HepG2 (cell line): ENCODE data around the gene GPR31. TPM values are rescaled to one million over a fixed set of nuclear protein-coding genes. Genes with fewer than 3 reads are reported as not detected.

Experiments used
- ATAC-seq: fragments of 200-7000 bp; cut with Tn5 transposase; 3 replicates; pipeline ENCODE4 v1.9.1; 2020; ENCODE audit warnings: mild to moderate bottlenecking, moderate library complexity
- BruUV-seq: library from RNA; stranded (reverse); fragments of 400-500 nt; replicated peaks from 2 replicates; lab custom pipeline; 2021; lab: Mats Ljungman, UMichigan
- CTCF ChIA-PET: fragments of 300-600 bp; formaldehyde crosslinking; extraction: SDS; loops from one replicate; lab custom pipeline; 2021; ENCODE audit warnings: low total read pairs, inconsistent platforms, low intra/inter-chr PET ratio; lab: Yijun Ruan, JAX
- POLR2A ChIA-PET: fragments of 350-600 bp; sonication (Branson Sonifier 250); formaldehyde crosslinking; loops from one replicate; lab custom pipeline; 2020; ENCODE audit warnings: antibody characterized with exemption, inconsistent platforms; lab: Yijun Ruan, JAX
- DNase-seq: peaks from one replicate; pipeline ENCODE4 v3.0.0-alpha.2; 2015; ENCODE audit warnings: low spot score
- FAIRE-seq: peaks from 3 replicates; lab custom pipeline; 2011; peaks lifted over from hg19 to GRCh38; lab: Jason Lieb, UNC
- H2AFZ ChIP-seq: one replicate; pipeline ENCODE4 v1.6.1; 2011; ENCODE audit warnings: low read length, inconsistent platforms
- H3K27ac ChIP-seq: fragments of 300-600 bp; 3 replicates; pipeline ENCODE4 v1.8.0; 2011; ENCODE audit warnings: mixed run types, mild to moderate bottlenecking, mixed read lengths, low read length, inconsistent platforms; ENCODE audit not compliant: insufficient read depth; ENCODE audit errors: extremely low read length
- H3K27me3 ChIP-seq, 2 experiments: fragments of 200-600 bp in 1 of 2; 2 replicates in 1 of 2; 3 replicates in 1 of 2; pipeline versions ENCODE4 v1.6.0 to v1.8.0; 2011; ENCODE audit warnings: low read length in 2 of 2, mild to moderate bottlenecking in 2 of 2, moderate library complexity in 2 of 2, inconsistent platforms in 1 of 2; ENCODE audit not compliant: insufficient read depth in 2 of 2, control insufficient read depth in 1 of 2
- H3K36me3 ChIP-seq, 2 experiments: fragments of 200-600 bp in 1 of 2; replicated peaks in 1 of 2; 2 replicates in 1 of 2; 3 replicates in 1 of 2; pipeline versions ENCODE4 v1.5.1 to v1.8.0; 2011; ENCODE audit warnings: low read length in 2 of 2, inconsistent platforms in 1 of 2; ENCODE audit not compliant: insufficient read depth in 2 of 2, control insufficient read depth in 1 of 2
- H3K4me1 ChIP-seq: 2 replicates; pipeline ENCODE4 v1.5.1; 2012; ENCODE audit warnings: low read length, inconsistent platforms; ENCODE audit not compliant: insufficient read depth
- H3K4me2 ChIP-seq: 2 replicates; pipeline ENCODE4 v1.6.0; 2011; ENCODE audit warnings: low read depth, low read length, inconsistent platforms
- H3K4me3 ChIP-seq, 3 experiments: fragments of 200-600 bp in 1 of 3; sonication (generic), shearing (Covaris generic) in 1 of 3; replicated peaks in 1 of 3; 2 replicates each; pipeline ENCODE4 v1.5.1; 2011 to 2016; ENCODE audit warnings: low read length in 3 of 3, inconsistent platforms in 2 of 3, low read depth in 2 of 3, mild to moderate bottlenecking in 2 of 3, control low read depth in 1 of 3, mixed read lengths in 1 of 3; ENCODE audit not compliant: insufficient read depth in 1 of 3
- H3K79me2 ChIP-seq: one replicate; pipeline ENCODE4 v1.6.1; 2011; ENCODE audit warnings: low read length, inconsistent platforms; ENCODE audit not compliant: insufficient read depth
- H3K9ac ChIP-seq: 2 replicates; pipeline ENCODE4 v1.6.0; 2011; ENCODE audit warnings: mild to moderate bottlenecking, low read depth, low read length, inconsistent platforms; ENCODE audit not compliant: insufficient read depth
- H3K9me3 ChIP-seq: 2 replicates; pipeline ENCODE4 v1.5.1; 2012; ENCODE audit warnings: mild to moderate bottlenecking, low read length
- H4K20me1 ChIP-seq: 2 replicates; pipeline ENCODE4 v1.6.0; 2011; ENCODE audit warnings: inconsistent platforms, mild to moderate bottlenecking, low read length, moderate library complexity; ENCODE audit not compliant: insufficient read depth
- CC2D1A ChIP-seq: sonication (generic); formaldehyde crosslinking; IDR thresholded peaks from 2 replicates; pipeline ENCODE4 v1.8.1; 2023; ENCODE audit warnings: mild to moderate bottlenecking, missing genetic modification reagents
- FOSL1 ChIP-seq: sonication (generic); formaldehyde crosslinking; IDR thresholded peaks from 2 replicates; pipeline ENCODE4 v1.9.0; 2021; ENCODE audit warnings: missing genetic modification reagents, borderline replicate concordance
- FOSL2 ChIP-seq: sonication (generic); formaldehyde crosslinking; IDR thresholded peaks from 2 replicates; pipeline ENCODE4 v1.4.0; 2020; ENCODE audit warnings: missing genetic modification reagents
- ZBTB3 ChIP-seq: sonication (generic); formaldehyde crosslinking; IDR thresholded peaks from 2 replicates; pipeline ENCODE4 v1.4.0; 2020; ENCODE audit warnings: low read depth, mild to moderate bottlenecking, moderate library complexity, missing genetic modification reagents, borderline replicate concordance
- ZBTB38 ChIP-seq: sonication (generic); formaldehyde crosslinking; IDR thresholded peaks from 2 replicates; pipeline ENCODE4 v1.5.1; 2020; ENCODE audit warnings: mild to moderate bottlenecking, missing genetic modification reagents
- ZFP36 ChIP-seq: fragments of 150-350 bp; IDR thresholded peaks from 2 replicates; pipeline ENCODE4 v1.6.1; 2018; ENCODE audit warnings: borderline replicate concordance, low read length, low read depth; ENCODE audit not compliant: partially characterized antibody
- ZNF17 ChIP-seq: sonication (generic); formaldehyde crosslinking; IDR thresholded peaks from 2 replicates; pipeline ENCODE4 v1.5.0; 2020; ENCODE audit warnings: mild to moderate bottlenecking, missing genetic modification reagents
- ZNF883 ChIP-seq: sonication (generic); formaldehyde crosslinking; IDR thresholded peaks from 2 replicates; pipeline ENCODE4 v1.5.1; 2020; ENCODE audit warnings: mild to moderate bottlenecking, missing genetic modification reagents; ENCODE audit errors: not compliant biosample characterization
- WGBS: methylation state at CpG from one replicate; pipeline ENCODE4 v1.1.6; 2017; ENCODE audit warnings: low lambda C conversion rate; 5-methylcytosine and 5-hydroxymethylcytosine counted together
- in situ Hi-C: cut with HindIII; loops from 2 replicates; pipeline ENCODE4 v1.10.0; 2017; ENCODE audit warnings: low pct_unique_long_range_greater_than_20kb; ENCODE audit not compliant: extremely low pct_ligation_motif_present
- intact Hi-C: fragments of 100-400 bp; cut with micrococcal nuclease; formaldehyde crosslinking; loops from one replicate; pipeline ENCODE4 v1.10.0; 2022; ENCODE audit not compliant: unreplicated experiment
- polyA plus RNA-seq, 8 experiments: library from polyadenylated mRNA; depleted of rRNA in 3 of 8; stranded (reverse) in 7 of 8; unstranded in 1 of 8; fragments of >200 nt; fragmentation: Illumina TruSeq in 4 of 8; extraction: Trizol in 4 of 8; gene quantifications; 2 replicates each; pipeline versions ENCODE4 v1.2.1 to v1.2.3, GENCODE V29; 2011 to 2016; ENCODE audit warnings: low read depth in 4 of 8, missing spikeins in 1 of 8, mixed read lengths in 1 of 8; ENCODE audit not compliant: insufficient read depth in 1 of 8
- total RNA-seq, 5 experiments: library from RNA; depleted of rRNA; stranded (reverse); fragments of >200 nt; fragmentation: Illumina TruSeq; extraction: Trizol; gene quantifications; 2 replicates each; pipeline ENCODE4 v1.2.3, GENCODE V29; 2016; ENCODE audit warnings: low read depth in 1 of 5
- TF ChIP-seq, protein P1 (sequence below): sonication (generic); formaldehyde crosslinking; IDR thresholded peaks from 2 replicates; pipeline ENCODE4 v1.4.0; 2020; ENCODE audit warnings: missing genetic modification reagents
- TF ChIP-seq, protein P2 (sequence below): sonication (generic); formaldehyde crosslinking; IDR thresholded peaks from 2 replicates; pipeline ENCODE4 v1.5.1; 2020; ENCODE audit warnings: mild to moderate bottlenecking, missing genetic modification reagents, moderate library complexity
- TF ChIP-seq, protein P3 (sequence below): sonication (generic); formaldehyde crosslinking; IDR thresholded peaks from 2 replicates; pipeline ENCODE4 v1.4.0; 2020; ENCODE audit warnings: missing genetic modification reagents
- TF ChIP-seq, protein P4 (sequence below): IDR thresholded peaks from 2 replicates; pipeline ENCODE4 v1.6.1; 2016; ENCODE audit warnings: low read depth
- TF ChIP-seq, protein P5 (sequence below): sonication (generic); formaldehyde crosslinking; IDR thresholded peaks from 2 replicates; pipeline ENCODE4 v1.4.0; 2020; ENCODE audit warnings: missing genetic modification reagents

GPR31 gene
- total and polyA plus RNA-seq, 2 of the 13 experiments (the other 11 are each of a cell fraction or from before 2014, with no cell fraction given) = not detected

DNA sequence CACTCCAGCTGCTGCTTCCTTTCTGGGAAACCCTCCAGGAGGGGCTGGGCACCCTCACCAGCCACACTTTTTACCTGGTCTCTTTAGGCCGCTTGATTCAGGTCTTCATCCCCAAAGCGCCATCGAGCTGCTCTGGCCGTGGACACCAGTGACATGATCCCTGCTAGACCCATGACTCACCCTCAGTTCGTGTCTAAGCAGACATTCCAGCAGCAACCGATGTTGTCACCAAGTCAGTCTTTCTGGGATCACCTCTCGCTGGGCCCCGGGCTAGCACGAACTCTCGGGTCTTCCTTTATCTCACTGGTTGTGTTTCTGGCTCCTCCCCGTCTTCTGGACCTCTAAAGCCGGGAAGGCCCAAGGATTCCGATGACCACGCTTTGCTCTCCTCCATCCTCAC is 43.0 kb upstream of the GPR31 start:
- CTCF ChIA-PET = no interaction called here
- Histone ChIP-seq H3K27ac (no peak overlapping the region), H3K79me2 (no peaks in the 10 kb centered on the region), H3K4me2 (no peak overlapping the region), H4K20me1 (no peaks in the 10 kb centered on the region), H3K9ac (no peak overlapping the region), H3K27me3 (no peaks in the 10 kb centered on the region), H3K9me3 (no peaks in the 10 kb centered on the region), H3K36me3 (no peaks in the 10 kb centered on the region), H3K4me3 (no peak overlapping the region), H2AFZ (no peak overlapping the region), H3K4me1 (peaks cover 50% of the 10 kb centered on the region)
- BruUV-seq = no TSS peak
- in situ Hi-C loops (no loop called here), intact Hi-C loops (no loop called here)
- POLR2A ChIA-PET = no interaction called here
- ATAC-seq (no peak), FAIRE-seq (no peak), DNase-seq (peak; percentile 38)
- 89% methylated on average over 14 of the region's 14 CpGs for WGBS
- TF ChIP-seq ZNF17 (CRISPR knock-in tag) (no peak), ZBTB3 (CRISPR knock-in tag) (no peak), ZFP36 (no peak), CC2D1A (CRISPR knock-in tag) (no peak), ZNF883 (CRISPR knock-in tag) (no peak), ZBTB38 (peak; percentile 87), FOSL2 (CRISPR knock-in tag) (peak; percentile 64), FOSL1 (CRISPR knock-in tag) (no peak)
- TF ChIP-seq, protein P1, sequence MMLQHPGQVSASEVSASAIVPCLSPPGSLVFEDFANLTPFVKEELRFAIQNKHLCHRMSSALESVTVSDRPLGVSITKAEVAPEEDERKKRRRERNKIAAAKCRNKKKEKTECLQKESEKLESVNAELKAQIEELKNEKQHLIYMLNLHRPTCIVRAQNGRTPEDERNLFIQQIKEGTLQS (CRISPR knock-in tag) = 0 out of 2 replicates have a peak, but pooled peaks have one; percentile 27
- TF ChIP-seq, protein P2, sequence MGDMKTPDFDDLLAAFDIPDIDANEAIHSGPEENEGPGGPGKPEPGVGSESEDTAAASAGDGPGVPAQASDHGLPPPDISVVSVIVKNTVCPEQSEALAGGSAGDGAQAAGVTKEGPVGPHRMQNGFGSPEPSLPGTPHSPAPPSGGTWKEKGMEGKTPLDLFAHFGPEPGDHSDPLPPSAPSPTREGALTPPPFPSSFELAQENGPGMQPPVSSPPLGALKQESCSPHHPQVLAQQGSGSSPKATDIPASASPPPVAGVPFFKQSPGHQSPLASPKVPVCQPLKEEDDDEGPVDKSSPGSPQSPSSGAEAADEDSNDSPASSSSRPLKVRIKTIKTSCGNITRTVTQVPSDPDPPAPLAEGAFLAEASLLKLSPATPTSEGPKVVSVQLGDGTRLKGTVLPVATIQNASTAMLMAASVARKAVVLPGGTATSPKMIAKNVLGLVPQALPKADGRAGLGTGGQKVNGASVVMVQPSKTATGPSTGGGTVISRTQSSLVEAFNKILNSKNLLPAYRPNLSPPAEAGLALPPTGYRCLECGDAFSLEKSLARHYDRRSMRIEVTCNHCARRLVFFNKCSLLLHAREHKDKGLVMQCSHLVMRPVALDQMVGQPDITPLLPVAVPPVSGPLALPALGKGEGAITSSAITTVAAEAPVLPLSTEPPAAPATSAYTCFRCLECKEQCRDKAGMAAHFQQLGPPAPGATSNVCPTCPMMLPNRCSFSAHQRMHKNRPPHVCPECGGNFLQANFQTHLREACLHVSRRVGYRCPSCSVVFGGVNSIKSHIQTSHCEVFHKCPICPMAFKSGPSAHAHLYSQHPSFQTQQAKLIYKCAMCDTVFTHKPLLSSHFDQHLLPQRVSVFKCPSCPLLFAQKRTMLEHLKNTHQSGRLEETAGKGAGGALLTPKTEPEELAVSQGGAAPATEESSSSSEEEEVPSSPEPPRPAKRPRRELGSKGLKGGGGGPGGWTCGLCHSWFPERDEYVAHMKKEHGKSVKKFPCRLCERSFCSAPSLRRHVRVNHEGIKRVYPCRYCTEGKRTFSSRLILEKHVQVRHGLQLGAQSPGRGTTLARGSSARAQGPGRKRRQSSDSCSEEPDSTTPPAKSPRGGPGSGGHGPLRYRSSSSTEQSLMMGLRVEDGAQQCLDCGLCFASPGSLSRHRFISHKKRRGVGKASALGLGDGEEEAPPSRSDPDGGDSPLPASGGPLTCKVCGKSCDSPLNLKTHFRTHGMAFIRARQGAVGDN (CRISPR knock-in tag) = peak; percentile 49
- TF ChIP-seq, protein P3, sequence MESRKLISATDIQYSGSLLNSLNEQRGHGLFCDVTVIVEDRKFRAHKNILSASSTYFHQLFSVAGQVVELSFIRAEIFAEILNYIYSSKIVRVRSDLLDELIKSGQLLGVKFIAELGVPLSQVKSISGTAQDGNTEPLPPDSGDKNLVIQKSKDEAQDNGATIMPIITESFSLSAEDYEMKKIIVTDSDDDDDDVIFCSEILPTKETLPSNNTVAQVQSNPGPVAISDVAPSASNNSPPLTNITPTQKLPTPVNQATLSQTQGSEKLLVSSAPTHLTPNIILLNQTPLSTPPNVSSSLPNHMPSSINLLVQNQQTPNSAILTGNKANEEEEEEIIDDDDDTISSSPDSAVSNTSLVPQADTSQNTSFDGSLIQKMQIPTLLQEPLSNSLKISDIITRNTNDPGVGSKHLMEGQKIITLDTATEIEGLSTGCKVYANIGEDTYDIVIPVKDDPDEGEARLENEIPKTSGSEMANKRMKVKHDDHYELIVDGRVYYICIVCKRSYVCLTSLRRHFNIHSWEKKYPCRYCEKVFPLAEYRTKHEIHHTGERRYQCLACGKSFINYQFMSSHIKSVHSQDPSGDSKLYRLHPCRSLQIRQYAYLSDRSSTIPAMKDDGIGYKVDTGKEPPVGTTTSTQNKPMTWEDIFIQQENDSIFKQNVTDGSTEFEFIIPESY = peak; percentile 83
- TF ChIP-seq, protein P4, sequence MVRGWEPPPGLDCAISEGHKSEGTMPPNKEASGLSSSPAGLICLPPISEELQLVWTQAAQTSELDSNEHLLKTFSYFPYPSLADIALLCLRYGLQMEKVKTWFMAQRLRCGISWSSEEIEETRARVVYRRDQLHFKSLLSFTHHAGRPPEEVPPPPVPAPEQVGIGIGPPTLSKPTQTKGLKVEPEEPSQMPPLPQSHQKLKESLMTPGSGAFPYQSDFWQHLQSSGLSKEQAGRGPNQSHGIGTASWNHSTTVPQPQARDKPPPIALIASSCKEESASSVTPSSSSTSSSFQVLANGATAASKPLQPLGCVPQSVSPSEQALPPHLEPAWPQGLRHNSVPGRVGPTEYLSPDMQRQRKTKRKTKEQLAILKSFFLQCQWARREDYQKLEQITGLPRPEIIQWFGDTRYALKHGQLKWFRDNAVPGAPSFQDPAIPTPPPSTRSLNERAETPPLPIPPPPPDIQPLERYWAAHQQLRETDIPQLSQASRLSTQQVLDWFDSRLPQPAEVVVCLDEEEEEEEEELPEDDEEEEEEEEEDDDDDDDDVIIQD (CRISPR knock-in tag) = peak; percentile 51; the same call in 1 of the 2 replicates
- TF ChIP-seq, protein P5, sequence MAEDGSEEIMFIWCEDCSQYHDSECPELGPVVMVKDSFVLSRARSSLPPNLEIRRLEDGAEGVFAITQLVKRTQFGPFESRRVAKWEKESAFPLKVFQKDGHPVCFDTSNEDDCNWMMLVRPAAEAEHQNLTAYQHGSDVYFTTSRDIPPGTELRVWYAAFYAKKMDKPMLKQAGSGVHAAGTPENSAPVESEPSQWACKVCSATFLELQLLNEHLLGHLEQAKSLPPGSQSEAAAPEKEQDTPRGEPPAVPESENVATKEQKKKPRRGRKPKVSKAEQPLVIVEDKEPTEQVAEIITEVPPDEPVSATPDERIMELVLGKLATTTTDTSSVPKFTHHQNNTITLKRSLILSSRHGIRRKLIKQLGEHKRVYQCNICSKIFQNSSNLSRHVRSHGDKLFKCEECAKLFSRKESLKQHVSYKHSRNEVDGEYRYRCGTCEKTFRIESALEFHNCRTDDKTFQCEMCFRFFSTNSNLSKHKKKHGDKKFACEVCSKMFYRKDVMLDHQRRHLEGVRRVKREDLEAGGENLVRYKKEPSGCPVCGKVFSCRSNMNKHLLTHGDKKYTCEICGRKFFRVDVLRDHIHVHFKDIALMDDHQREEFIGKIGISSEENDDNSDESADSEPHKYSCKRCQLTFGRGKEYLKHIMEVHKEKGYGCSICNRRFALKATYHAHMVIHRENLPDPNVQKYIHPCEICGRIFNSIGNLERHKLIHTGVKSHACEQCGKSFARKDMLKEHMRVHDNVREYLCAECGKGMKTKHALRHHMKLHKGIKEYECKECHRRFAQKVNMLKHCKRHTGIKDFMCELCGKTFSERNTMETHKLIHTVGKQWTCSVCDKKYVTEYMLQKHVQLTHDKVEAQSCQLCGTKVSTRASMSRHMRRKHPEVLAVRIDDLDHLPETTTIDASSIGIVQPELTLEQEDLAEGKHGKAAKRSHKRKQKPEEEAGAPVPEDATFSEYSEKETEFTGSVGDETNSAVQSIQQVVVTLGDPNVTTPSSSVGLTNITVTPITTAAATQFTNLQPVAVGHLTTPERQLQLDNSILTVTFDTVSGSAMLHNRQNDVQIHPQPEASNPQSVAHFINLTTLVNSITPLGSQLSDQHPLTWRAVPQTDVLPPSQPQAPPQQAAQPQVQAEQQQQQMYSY = no peak
